GM20000 (cell line): ENCODE measurements around the gene SH3BP5.

ENCODE experiments used
- DNase-seq: peaks from one replicate; pipeline ENCODE4 v3.0.0; 2012; ENCODE audit warnings: low spot score
- CTCF ChIP-seq: IDR thresholded peaks from 2 replicates; pipeline ENCODE4 v1.5.1; 2012; ENCODE audit warnings: mild to moderate bottlenecking, control low read depth; ENCODE audit errors: extremely low read depth, missing control alignments

Gene SH3BP5

GRCh38 chr3:15337963-15338362, 5.6 kb upstream of the SH3BP5 start:
- no peak for DNase-seq
- TF ChIP-seq CTCF, result no peak

- TF ChIP-seq CTCF, result no peak
- DNase-seq, result no peak
Observed at GRCh38 chr3:15336057-15336456, 3.7 kb upstream of the SH3BP5 start.

DNA sequence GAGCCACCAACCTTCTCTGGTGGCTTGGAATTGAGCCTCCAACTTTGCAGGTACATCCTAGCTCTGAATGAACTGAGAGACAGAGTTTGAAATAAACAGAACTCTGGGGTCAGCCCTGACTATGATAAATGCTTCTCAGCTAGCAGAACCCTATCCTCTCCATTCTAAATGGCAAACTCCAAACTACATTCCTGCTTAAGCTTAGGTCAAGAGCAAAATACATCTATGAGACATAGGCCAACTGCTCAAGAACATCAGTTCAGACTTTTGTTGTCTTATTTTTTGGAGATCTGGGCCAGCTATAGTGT, 1.5 kb upstream of the SH3BP5 start:
- no peak for TF ChIP-seq CTCF

GRCh38 chr3:15333099-15333955, 941 bp upstream of the SH3BP5 start:
- TF ChIP-seq CTCF, result no peak
- DNase-seq, result no peak

More for the DNA sequence above, 1.5 kb upstream of the SH3BP5 start:
- no peak for DNase-seq

DNA sequence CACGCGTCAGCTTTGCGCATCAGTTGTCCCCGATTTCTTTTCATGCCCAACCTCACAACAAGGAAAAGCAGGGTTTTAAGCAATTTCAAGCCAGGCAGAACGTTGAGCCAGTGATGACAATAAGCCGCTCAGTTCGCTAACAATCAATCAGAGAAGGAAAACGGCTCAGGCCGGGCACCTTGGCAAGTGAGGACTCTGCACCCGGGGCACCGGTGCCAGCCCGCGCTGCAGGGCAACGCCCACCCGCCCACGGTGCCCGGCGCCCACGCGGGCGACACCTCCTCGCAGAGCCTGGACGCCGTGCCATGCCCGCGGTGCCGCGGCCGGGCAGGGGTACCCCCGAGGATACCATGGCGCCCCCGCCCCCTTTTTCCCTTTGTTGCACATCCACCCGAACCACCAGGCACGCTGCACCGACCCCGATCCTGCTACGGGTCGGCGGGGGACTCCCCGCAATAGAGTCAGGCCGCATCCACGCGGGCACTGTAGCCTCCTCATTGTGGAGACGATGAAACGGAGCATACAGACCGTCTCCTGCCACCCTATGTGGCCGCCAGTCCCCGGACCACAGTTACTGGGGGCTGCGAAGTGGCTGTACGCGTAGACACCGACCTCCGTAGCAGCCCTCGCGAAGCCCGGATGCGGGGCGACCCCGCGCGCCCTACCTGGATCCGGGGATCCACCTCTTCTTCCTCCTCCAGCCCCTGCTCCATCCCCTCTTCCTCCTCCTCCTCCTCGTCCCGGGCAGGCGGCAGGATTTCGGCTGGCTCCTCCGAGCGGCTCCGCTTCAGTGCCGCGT, 581 bp downstream of the SH3BP5 start:
- DNase-seq, result peak; percentile 63
- TF ChIP-seq CTCF, result no peak

DNA sequence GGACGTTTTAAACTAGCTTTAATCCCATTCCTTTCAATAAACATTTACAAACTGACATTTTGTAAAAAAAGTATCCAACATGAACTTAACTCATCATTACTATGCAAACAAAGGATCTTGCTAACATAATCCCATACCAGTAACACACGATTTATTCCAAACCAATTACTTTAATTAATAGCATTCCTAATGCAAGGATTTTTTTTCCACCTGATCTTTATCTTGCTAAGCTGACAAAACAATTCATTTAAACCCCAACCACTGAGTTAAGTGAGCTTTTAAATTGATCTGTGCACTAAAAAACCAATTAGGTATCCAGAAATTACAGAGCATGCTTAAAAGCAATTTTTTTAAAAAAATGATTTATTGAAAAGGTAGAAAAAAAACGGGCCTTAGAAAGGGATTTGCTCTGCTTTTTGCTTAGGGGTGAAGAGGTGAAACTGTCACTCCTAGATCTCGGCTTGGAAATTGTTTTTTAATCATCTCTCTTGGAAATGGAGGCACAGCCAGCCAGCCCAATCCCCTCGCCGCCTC, 1.2 kb downstream of the SH3BP5 start:
- no peak for DNase-seq
- no peak for TF ChIP-seq CTCF

DNA sequence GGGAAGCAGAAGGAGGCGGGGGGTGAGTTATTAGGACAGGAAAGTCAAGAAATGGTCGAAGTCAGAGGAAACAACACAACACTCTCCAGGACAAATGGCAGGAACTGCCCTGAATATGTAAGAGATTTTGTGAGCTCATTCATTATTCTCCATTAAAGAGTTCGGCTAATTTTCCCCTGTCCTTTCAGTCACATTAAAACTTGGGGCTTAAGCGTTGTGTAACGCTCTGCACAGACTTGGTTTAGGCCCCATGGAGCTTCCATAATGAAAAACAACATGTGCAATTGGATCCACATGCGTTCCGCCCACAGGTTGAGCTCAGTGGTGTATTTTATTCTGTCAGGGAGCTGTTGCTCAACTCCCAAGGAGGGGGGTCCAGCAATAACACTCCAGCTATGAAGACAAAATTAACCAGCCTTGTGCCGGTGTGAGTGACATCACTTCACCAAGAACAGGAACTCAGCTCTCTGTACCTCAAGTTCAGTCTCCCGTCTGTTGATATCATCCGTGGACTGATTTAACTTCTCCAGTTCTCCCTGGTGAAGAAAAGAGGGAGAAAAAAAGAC, 2.3 kb downstream of the SH3BP5 start:
- no peak for TF ChIP-seq CTCF
- peak; percentile 29 for DNase-seq
